ENCODE data around the gene PPP4R2. TPM values are rescaled to one million over a fixed set of nuclear protein-coding genes. Genes with fewer than 3 reads are reported as not detected.

PPP4R2 gene
- total and polyA plus RNA-seq, 4 donors: 17.1 to 105 (median 38.0) TPM

DNA sequence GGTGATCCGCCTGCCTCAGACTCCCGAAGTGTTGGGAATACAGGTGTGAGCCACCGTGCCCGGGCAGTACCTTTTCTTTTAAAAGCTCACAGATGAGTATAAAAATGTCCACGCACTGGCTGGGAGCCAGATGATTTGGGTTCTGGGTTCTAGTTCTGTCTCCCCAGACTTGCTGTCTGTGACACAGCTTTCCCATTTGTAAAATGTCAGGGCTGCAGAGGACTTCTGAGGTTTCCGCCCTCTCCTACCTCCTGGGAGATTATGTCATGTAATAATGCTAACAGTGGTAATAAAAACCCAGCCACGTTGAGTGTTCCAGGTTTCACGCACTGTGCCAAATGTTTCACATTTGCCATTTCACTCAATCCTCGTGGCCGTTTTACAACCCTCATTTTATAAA lies 1.3 kb upstream of the PPP4R2 start:
- no peaks in the 10 kb centered on the region for H3K9me3 ChIP-seq (ENCODE audit: control insufficient read depth in 4 of 4, insufficient read depth in 3 of 4, low read length in 3 of 4)
- DNase-seq (no peak), ATAC-seq (ENCODE audit: insufficient read depth, low FRiP score) (no peak)
- peaks cover 2 to 22% (median 9%) of the 10 kb centered on the region in 5 donors for H3K4me1 ChIP-seq (ENCODE audit: control insufficient read depth in 5 of 5, insufficient read depth in 5 of 5, low read length in 5 of 5)
- no peak overlapping the region for H3K27ac ChIP-seq (ENCODE audit: low read depth in 1 of 2, low read length in 1 of 2)
- 92 to 97% methylated on average over 10 of the region's 10 CpGs for WGBS, 2 donors
- H3K36me3 ChIP-seq (ENCODE audit: control insufficient read depth in 4 of 4, insufficient read depth in 4 of 4, low read length in 4 of 4): peaks cover 0 to 10% (median 4%) of the 10 kb centered on the region in 4 donors
- no peak overlapping the region for H3K9ac ChIP-seq (ENCODE audit: insufficient read depth in 1 of 2, low read length in 2 of 2)
- H3K4me3 ChIP-seq: no peak overlapping the region
- no peaks in the 10 kb centered on the region for H3K27me3 ChIP-seq (ENCODE audit: control insufficient read depth in 3 of 3, insufficient read depth in 3 of 3, low read length in 2 of 3)
- TF ChIP-seq, protein P1, sequence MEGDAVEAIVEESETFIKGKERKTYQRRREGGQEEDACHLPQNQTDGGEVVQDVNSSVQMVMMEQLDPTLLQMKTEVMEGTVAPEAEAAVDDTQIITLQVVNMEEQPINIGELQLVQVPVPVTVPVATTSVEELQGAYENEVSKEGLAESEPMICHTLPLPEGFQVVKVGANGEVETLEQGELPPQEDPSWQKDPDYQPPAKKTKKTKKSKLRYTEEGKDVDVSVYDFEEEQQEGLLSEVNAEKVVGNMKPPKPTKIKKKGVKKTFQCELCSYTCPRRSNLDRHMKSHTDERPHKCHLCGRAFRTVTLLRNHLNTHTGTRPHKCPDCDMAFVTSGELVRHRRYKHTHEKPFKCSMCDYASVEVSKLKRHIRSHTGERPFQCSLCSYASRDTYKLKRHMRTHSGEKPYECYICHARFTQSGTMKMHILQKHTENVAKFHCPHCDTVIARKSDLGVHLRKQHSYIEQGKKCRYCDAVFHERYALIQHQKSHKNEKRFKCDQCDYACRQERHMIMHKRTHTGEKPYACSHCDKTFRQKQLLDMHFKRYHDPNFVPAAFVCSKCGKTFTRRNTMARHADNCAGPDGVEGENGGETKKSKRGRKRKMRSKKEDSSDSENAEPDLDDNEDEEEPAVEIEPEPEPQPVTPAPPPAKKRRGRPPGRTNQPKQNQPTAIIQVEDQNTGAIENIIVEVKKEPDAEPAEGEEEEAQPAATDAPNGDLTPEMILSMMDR (IDR thresholded peaks at IDR 0.05; ENCODE audit: control extremely low read depth, extremely low read depth): no peak

DNA sequence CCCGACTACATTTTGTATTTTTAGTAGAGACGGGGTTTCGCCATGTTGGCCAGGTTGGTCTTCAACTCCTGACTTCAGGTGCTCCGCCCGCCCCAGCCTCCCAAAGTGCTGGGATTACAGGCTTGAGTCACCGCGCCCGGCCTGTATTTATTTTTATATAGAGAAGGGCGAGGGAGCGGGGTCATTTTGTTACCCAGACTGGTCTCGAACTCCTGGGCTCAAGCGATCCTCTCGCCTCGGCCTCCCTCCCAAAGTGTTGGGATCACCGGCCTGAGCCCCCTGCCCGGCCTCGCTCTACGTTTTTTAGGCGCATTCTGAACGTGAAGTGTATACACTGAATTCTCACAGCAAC lies 514 bp upstream of the PPP4R2 start:
- 84 to 90% methylated on average over 20 of the region's 20 CpGs for WGBS, 2 donors
- no peaks in the 10 kb centered on the region for H3K27me3 ChIP-seq (ENCODE audit: control insufficient read depth in 3 of 3, insufficient read depth in 3 of 3, low read length in 2 of 3)
- H3K4me3 ChIP-seq: no peak overlapping the region
- no peaks in the 10 kb centered on the region for H3K9me3 ChIP-seq (ENCODE audit: control insufficient read depth in 4 of 4, insufficient read depth in 3 of 4, low read length in 3 of 4)
- ATAC-seq (ENCODE audit: insufficient read depth, low FRiP score): no peak
- peak overlapping the region; percentile 80 to 87 for H3K27ac ChIP-seq (ENCODE audit: low read depth in 1 of 2, low read length in 1 of 2)
- peak overlapping the region; percentile 73 to 94 for H3K9ac ChIP-seq (ENCODE audit: insufficient read depth in 1 of 2, low read length in 2 of 2)
- H3K4me1 ChIP-seq (ENCODE audit: control insufficient read depth in 5 of 5, insufficient read depth in 5 of 5, low read length in 5 of 5): peaks cover 2 to 23% (median 9%) of the 10 kb centered on the region in 5 donors
- DNase-seq: no peak
- TF ChIP-seq, protein P1 (IDR thresholded peaks at IDR 0.05; ENCODE audit: control extremely low read depth, extremely low read depth): no peak
- peaks cover 0 to 10% (median 4%) of the 10 kb centered on the region in 4 donors for H3K36me3 ChIP-seq (ENCODE audit: control insufficient read depth in 4 of 4, insufficient read depth in 4 of 4, low read length in 4 of 4)

GRCh38 chr3:72997421-72997961 lies 880 bp downstream of the PPP4R2 start:
- H3K4me1 ChIP-seq (ENCODE audit: control insufficient read depth in 5 of 5, insufficient read depth in 5 of 5, low read length in 5 of 5): peaks cover 4 to 23% (median 9%) of the 10 kb centered on the region in 5 donors
- ATAC-seq (ENCODE audit: insufficient read depth, low FRiP score): no peak
- TF ChIP-seq, protein P1 (IDR thresholded peaks at IDR 0.05; ENCODE audit: control extremely low read depth, extremely low read depth): no peak

DNA sequence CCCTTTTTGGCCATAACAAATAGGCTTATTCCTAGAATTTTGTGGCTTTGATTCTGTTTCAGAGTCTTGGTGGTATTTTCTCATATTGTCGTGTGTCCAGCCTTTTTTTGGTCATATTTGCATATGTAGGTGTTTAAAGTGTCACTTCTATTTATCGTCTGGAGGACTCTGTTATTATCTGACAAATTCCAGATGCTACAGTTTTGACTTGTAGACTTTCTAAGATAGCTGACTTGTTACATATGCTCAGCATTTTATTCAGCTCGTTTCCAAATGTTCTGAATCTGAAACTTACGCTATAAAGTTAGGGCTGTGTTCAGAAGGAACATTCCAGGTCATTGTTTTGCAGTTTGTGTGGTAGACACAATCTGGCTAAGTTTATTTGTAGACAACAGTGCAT lies 1.9 kb downstream of the PPP4R2 start:
- peak overlapping the region in 1 of 2 donors; percentile 61 for H3K27ac ChIP-seq (ENCODE audit: low read depth in 1 of 2, low read length in 1 of 2)
- H3K36me3 ChIP-seq (ENCODE audit: control insufficient read depth in 4 of 4, insufficient read depth in 4 of 4, low read length in 4 of 4): peaks cover 0 to 13% (median 6%) of the 10 kb centered on the region in 4 donors
- H3K27me3 ChIP-seq (ENCODE audit: control insufficient read depth in 3 of 3, insufficient read depth in 3 of 3, low read length in 2 of 3): no peaks in the 10 kb centered on the region
- no peak for ATAC-seq (ENCODE audit: insufficient read depth, low FRiP score)
- H3K9ac ChIP-seq (ENCODE audit: insufficient read depth in 1 of 2, low read length in 2 of 2): peak overlapping the region; percentile 19 to 95
- WGBS, 2 donors: 32 to 54% methylated on average over 4 of the region's 4 CpGs
- H3K4me3 ChIP-seq: no peak overlapping the region
- H3K4me1 ChIP-seq (ENCODE audit: control insufficient read depth in 5 of 5, insufficient read depth in 5 of 5, low read length in 5 of 5): peaks cover 4 to 23% (median 9%) of the 10 kb centered on the region in 5 donors
- H3K9me3 ChIP-seq (ENCODE audit: control insufficient read depth in 4 of 4, insufficient read depth in 3 of 4, low read length in 3 of 4): no peaks in the 10 kb centered on the region
- DNase-seq: peak in 2 of 3 donors; percentile 44 to 61
- TF ChIP-seq, protein P1 (IDR thresholded peaks at IDR 0.05; ENCODE audit: control extremely low read depth, extremely low read depth): no peak

More at GRCh38 chr3:72997421-72997961, 880 bp downstream of the PPP4R2 start:
- peak overlapping the region; percentile 98 for H3K4me3 ChIP-seq
- H3K36me3 ChIP-seq (ENCODE audit: control insufficient read depth in 4 of 4, insufficient read depth in 4 of 4, low read length in 4 of 4): peaks cover 0 to 13% (median 5%) of the 10 kb centered on the region in 4 donors
- H3K9me3 ChIP-seq (ENCODE audit: control insufficient read depth in 4 of 4, insufficient read depth in 3 of 4, low read length in 3 of 4): no peaks in the 10 kb centered on the region
- WGBS, 2 donors: 0 to 1% methylated on average over 16 of the region's 16 CpGs
- peak; percentile 53 to 87 (median 85) for DNase-seq
- no peaks in the 10 kb centered on the region for H3K27me3 ChIP-seq (ENCODE audit: control insufficient read depth in 3 of 3, insufficient read depth in 3 of 3, low read length in 2 of 3)
- H3K27ac ChIP-seq (ENCODE audit: low read depth in 1 of 2, low read length in 1 of 2): peak overlapping the region; percentile 80 to 99
- H3K9ac ChIP-seq (ENCODE audit: insufficient read depth in 1 of 2, low read length in 2 of 2): peak overlapping the region; percentile 83 to 95
